RWPE1 (cell line): ENCODE results near the gene ZMIZ1.

Source experiments
- CTCF ChIA-PET: fragments of 350-600 bp; sonication (Branson Sonifier 250); formaldehyde crosslinking; extraction: SDS; loops from one replicate; lab custom pipeline; 2021; lab: Yijun Ruan, JAX
- POLR2A ChIA-PET: fragments of 400-600 bp; formaldehyde crosslinking; extraction: SDS; loops from one replicate; lab custom pipeline; 2020; ENCODE audit warnings: antibody characterized with exemption; ENCODE audit not compliant: low non-redundant PET; lab: Yijun Ruan, JAX
- DNase-seq: peaks from one replicate; pipeline ENCODE4 v3.0.0; 2012; ENCODE audit warnings: low spot score
- H3K27ac ChIP-seq: fragments of 450-650 bp; 2 replicates; pipeline ENCODE4 v1.5.1; 2017
- TF ChIP-seq, protein P1 (sequence below): fragments of 450-650 bp; conservative IDR thresholded peaks from 2 replicates; pipeline ENCODE4 v1.5.1; 2017; ENCODE audit warnings: low read depth, mild to moderate bottlenecking

ZMIZ1 gene

GRCh38 chr10:79293841-79294581 is 225.2 kb downstream of the ZMIZ1 start:
- TF ChIP-seq, protein P1, sequence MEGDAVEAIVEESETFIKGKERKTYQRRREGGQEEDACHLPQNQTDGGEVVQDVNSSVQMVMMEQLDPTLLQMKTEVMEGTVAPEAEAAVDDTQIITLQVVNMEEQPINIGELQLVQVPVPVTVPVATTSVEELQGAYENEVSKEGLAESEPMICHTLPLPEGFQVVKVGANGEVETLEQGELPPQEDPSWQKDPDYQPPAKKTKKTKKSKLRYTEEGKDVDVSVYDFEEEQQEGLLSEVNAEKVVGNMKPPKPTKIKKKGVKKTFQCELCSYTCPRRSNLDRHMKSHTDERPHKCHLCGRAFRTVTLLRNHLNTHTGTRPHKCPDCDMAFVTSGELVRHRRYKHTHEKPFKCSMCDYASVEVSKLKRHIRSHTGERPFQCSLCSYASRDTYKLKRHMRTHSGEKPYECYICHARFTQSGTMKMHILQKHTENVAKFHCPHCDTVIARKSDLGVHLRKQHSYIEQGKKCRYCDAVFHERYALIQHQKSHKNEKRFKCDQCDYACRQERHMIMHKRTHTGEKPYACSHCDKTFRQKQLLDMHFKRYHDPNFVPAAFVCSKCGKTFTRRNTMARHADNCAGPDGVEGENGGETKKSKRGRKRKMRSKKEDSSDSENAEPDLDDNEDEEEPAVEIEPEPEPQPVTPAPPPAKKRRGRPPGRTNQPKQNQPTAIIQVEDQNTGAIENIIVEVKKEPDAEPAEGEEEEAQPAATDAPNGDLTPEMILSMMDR = no peak
- POLR2A ChIA-PET = no interaction called here
- CTCF ChIA-PET = interaction anchor here (0.6 to 0.8 kb wide), 3 partner anchors 15 to 778 kb away, joined by 3 to 5 read pairs (median 4); no protein-coding TSS in a partner anchor
- DNase-seq = peak; percentile 78
- peak overlapping the region; percentile 74 for H3K27ac ChIP-seq

DNA sequence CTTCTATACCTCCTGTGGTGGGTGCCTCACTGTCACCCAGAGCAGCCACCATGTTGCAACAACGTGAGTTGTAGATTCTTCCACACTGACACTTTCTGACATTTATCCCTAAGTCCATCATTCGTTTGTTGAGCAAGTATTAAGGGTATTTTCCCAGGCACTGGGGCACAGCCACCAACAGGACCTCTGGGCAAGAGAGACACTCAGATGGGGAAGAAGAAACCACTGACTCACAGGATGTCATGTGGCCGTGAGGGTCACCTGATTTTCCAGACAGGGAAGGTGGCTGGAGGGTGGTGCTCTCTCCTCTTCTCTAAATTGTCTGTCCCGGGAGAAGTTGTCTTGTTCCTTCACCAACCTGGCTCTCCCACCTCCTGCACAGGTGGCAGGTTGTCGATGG is 226.8 kb downstream of the ZMIZ1 start:
- no peak for DNase-seq
- ChIA-PET CTCF (no interaction called here), POLR2A (no interaction called here)
- peak overlapping the region; percentile 74 for H3K27ac ChIP-seq
- TF ChIP-seq, protein P1 = no peak

GRCh38 chr10:79296431-79296830 is 227.7 kb downstream of the ZMIZ1 start:
- TF ChIP-seq, protein P1 = no peak
- no peak for DNase-seq
- ChIA-PET CTCF (no interaction called here), POLR2A (no interaction called here)
- H3K27ac ChIP-seq = peak overlapping the region; percentile 74

DNA sequence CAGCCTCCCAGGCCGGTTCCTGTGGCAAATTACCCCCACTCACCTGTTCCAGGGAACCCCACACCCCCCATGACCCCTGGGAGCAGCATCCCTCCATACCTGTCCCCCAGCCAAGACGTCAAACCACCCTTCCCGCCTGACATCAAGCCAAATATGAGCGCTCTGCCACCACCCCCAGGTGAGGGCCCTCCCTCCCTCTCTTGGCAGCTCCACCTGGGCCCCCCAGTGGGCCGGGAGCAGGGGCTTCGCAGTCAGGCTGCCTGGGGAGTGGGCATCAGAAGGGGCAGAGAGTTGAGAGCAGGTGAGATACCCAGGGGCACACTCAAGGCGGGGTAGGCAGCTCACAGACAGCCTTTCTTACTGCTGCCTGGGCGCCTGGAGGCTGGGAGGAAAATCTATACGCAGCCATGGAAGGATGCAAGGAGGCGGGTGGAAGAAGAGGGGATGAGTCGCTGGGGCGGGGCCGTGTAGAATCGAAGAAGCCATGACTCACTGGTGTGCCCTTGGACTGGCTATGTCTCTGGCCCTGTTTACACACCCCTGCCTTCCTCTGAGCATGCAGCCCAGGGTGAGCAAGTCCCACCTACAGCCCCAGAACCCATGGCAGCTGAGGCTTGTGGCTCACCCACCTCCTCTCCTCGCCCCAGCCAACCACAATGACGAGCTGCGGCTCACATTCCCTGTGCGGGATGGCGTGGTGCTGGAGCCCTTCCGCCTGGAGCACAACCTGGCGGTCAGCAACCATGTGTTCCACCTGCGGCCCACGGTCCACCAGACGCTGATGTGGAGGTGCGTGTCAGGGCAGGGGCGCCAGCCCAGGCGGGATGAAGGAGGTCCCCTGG is 229.9 kb downstream of the ZMIZ1 start:
- CTCF ChIA-PET = no interaction called here
- POLR2A ChIA-PET = no interaction called here
- TF ChIP-seq, protein P1 = no peak
- peak overlapping the region; percentile 80 for H3K27ac ChIP-seq
- DNase-seq = peak; percentile 96

DNA sequence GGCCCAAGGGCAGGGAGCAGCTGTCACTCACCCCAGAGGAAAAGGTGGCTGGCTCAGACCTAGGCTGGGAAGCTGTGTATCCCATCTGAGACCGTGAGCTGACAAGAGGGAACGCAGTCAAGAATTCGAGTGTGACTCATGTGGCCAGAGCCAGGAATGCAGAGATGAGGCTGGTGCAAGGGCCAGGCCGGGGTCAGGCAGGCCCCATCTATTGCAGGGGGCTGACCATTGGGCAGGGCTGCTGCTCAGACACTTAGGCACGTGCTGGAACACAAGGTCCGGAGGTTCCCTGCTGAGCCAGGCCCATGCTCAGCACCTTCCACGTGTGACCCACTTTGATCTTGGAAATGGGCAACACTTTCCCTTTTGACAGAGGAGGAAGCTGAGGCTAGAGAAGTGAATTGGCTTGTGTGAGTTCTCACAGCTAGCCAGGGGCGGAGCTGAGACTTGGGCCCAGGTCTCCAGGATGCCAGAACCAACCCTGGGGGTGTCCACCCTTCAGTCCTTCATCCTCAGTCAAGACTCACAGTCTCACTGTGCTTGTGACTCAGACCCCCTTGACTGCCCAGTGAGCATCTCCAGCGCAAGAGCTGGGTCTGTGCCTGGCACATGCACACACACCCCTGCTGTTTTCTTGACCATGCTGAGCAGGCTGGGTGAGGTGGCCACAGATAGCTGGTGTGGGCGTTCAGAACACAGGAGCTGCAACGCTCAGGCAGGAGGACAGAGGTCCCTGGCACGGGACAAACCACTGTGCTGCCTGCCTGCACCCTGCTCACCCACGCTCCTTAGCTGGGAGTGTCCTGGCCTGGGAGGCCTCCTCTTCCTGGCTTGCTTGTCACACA is 230.9 kb downstream of the ZMIZ1 start:
- TF ChIP-seq, protein P1 = no peak
- CTCF ChIA-PET = interaction anchor here (0.7 kb wide), 1 partner anchor 97 kb away, joined by 3 read pairs; no protein-coding TSS in a partner anchor
- POLR2A ChIA-PET = no interaction called here
- peak; percentile 35 for DNase-seq
- H3K27ac ChIP-seq = peak overlapping the region; percentile 80

DNA sequence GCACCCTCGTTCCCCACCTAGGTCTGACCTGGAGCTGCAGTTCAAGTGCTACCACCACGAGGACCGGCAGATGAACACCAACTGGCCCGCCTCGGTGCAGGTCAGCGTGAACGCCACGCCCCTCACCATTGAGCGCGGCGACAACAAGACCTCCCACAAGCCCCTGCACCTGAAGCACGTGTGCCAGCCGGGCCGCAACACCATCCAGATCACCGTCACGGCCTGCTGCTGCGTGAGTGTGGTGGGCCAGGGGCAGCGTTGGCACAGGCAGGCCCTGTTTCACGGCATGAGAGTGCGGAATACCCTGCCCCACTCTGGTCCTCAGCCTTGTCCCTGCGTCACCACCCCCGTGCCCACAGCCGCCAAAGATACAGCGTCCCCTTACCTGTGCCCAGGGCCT is 231.9 kb downstream of the ZMIZ1 start:
- POLR2A ChIA-PET = no interaction called here
- TF ChIP-seq, protein P1 = no peak
- no peak for DNase-seq
- no peak overlapping the region; the same call in 1 of the 2 replicates for H3K27ac ChIP-seq
- CTCF ChIA-PET = no interaction called here
